ENCODE measurements around the gene CELF1.

GRCh38 chr11:47518212-47518964 is 34.5 kb downstream of the CELF1 start:
- no peak for TF ChIP-seq CTCF (IDR thresholded peaks at IDR 0.05)
- no peak for TF ChIP-seq EZH2 (IDR thresholded peaks at IDR 0.05; ENCODE audit: borderline replicate concordance, insufficient read depth, low read depth, low read length, poor library complexity, severe bottlenecking)
